ENCODE data around the gene HYDIN.

Gene HYDIN

DNA sequence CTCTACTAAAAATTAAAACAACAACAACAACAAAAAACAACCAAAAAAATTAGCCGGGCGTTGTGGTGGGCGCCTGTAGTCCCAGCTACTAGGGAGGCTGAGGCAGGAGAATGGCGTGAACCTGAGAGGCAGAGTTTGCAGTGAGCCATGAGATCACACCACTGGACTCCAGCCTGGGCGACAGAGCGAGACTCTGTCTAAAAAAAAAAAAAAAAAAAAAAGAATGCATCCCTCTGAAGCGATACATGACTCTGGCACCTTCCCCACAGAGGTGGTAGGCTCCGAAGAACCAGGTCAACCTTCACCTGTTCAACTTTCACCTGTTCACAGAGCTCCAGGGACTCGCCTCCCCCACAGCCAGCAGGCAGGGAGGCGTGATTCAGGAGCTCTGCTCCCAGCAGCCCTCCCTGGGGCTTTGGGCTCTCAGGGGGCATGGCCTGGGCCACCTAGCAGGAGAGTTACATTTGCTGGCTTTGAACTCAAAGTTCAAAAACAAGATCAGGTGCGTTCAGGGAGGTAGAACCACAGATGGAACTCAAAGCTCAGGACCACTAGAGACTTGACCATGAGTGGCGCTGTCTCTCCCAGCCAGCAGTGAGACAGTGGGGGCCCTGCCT is 435.1 kb downstream of the HYDIN start:
- Histone ChIP-seq H3K4me1 (ENCODE audit: control insufficient read depth in 1 of 2, insufficient read depth in 1 of 2, low read depth in 1 of 2, low read length in 1 of 2) (peaks cover 12 to 15% of the 10 kb centered on the region in 2 experiments), H3K9me3 (no peaks in the 10 kb centered on the region), H3K4me3 (ENCODE audit: low read depth in 1 of 2, low read length in 1 of 2) (no peak overlapping the region), H3K27me3 (no peaks in the 10 kb centered on the region), H3K36me3 (peaks cover 6% of the 10 kb centered on the region), H3K27ac (no peak overlapping the region)
- TF ChIP-seq CTCF (IDR thresholded peaks at IDR 0.05) = no peak

DNA sequence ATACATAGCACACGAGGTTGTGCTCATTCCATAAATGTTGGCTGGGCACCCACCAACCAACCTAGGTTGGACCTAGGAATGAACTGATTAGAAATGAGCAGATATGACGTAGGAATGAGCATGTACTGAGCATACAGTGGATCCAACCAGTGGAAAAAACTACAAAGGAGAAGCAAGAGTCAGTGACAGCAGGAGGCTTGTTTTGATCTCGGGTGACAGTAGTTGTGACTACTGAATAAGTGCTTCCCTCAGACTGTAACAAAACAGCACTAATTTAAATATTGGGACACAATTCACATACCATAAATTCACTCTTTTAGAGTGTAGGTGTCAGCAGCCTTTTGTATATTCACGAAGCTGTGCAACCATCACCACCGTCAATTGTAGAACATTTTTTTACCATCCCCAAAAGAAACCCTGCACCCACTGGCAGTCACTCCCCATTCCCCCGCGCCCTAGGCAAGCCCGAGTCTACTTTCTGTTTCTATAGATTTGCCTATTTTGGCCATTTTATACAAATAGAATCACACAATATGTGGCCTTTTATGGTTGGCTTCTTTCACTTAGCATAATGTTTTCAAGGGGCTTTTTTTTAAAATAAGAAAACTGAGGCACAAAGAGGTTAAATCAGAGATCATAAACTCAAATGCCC is 436.5 kb downstream of the HYDIN start:
- peaks cover 6% of the 10 kb centered on the region for H3K36me3 ChIP-seq
- no peak overlapping the region for H3K4me3 ChIP-seq (ENCODE audit: low read depth in 1 of 2, low read length in 1 of 2)
- H3K9me3 ChIP-seq = no peaks in the 10 kb centered on the region
- no peak for TF ChIP-seq CTCF (IDR thresholded peaks at IDR 0.05)
- H3K27me3 ChIP-seq = no peaks in the 10 kb centered on the region
- no peak overlapping the region for H3K27ac ChIP-seq
- H3K4me1 ChIP-seq (ENCODE audit: control insufficient read depth in 1 of 2, insufficient read depth in 1 of 2, low read depth in 1 of 2, low read length in 1 of 2) = peaks cover 5 to 8% of the 10 kb centered on the region in 2 experiments

- Histone ChIP-seq H3K27ac (no peak overlapping the region), H3K4me3 (ENCODE audit: low read depth in 1 of 2, low read length in 1 of 2) (no peak overlapping the region)
Measured at GRCh38 chr16:70790815-70791214, 439.7 kb downstream of the HYDIN start.

GRCh38 chr16:70789595-70790447 is 440.7 kb downstream of the HYDIN start:
- Histone ChIP-seq H3K36me3 (peaks cover 20% of the 10 kb centered on the region), H3K4me3 (ENCODE audit: low read depth in 1 of 2, low read length in 1 of 2) (no peak overlapping the region), H3K9me3 (no peaks in the 10 kb centered on the region), H3K27me3 (no peaks in the 10 kb centered on the region), H3K4me1 (ENCODE audit: control insufficient read depth in 1 of 2, insufficient read depth in 1 of 2, low read depth in 1 of 2, low read length in 1 of 2) (no peaks in the 10 kb centered on the region), H3K27ac (no peak overlapping the region)
- TF ChIP-seq CTCF (IDR thresholded peaks at IDR 0.05) = no peak

More at GRCh38 chr16:70790815-70791214, 439.7 kb downstream of the HYDIN start:
- Histone ChIP-seq H3K9me3 (no peaks in the 10 kb centered on the region), H3K4me1 (ENCODE audit: control insufficient read depth in 1 of 2, insufficient read depth in 1 of 2, low read depth in 1 of 2, low read length in 1 of 2) (no peaks in the 10 kb centered on the region), H3K36me3 (peaks cover 10% of the 10 kb centered on the region), H3K27me3 (no peaks in the 10 kb centered on the region)
- no peak for TF ChIP-seq CTCF (IDR thresholded peaks at IDR 0.05)

DNA sequence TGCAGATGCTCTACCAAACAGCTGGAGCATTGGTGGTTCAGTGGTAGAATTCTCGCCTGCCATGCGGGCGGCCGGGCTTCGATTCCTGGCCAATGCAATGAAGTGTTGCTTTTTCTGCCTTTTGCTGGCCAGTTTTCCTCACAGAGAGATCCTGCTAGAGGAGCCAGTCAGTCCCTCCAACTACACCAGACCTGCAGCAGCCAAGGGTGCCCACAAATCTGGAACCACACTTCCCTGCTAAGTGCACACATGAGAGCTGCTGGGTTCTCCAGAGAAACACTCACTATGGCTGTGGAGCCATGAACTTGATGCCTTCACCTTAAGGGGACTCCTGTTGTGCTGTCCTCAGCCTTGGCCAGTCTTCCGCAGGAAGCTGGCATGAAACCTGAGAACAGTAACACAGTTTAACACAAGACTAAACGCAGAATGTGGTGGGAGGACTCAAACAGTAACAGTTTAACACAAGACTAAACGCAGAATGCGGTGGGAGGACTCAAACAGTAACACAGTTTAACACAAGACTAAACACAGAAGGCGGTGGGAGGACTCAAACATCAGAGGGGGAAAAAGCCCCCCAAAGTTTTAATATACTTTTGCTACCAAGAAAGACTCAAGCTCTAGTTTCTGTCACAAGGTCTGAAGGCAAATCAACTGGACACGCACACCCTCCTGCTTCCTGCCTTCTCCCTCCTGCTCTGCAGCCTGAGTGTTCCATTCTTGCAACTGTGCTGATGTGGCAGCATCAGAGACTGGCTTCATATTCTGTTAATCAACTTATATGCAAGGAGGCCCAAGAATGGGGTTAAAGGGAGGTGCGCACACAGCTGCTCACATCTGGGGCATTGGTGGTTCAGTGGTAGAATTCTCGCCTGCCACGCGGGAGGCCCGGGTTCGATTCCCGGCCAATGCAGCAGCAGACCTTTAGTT is 441.6 kb downstream of the HYDIN start:
- Histone ChIP-seq H3K4me3 (ENCODE audit: low read depth in 1 of 2, low read length in 1 of 2) (no peak overlapping the region), H3K4me1 (ENCODE audit: control insufficient read depth in 1 of 2, insufficient read depth in 1 of 2, low read depth in 1 of 2, low read length in 1 of 2) (no peaks in the 10 kb centered on the region), H3K9me3 (no peaks in the 10 kb centered on the region), H3K27me3 (no peaks in the 10 kb centered on the region), H3K27ac (no peak overlapping the region), H3K36me3 (peaks cover 28% of the 10 kb centered on the region)
- no peak for TF ChIP-seq CTCF (IDR thresholded peaks at IDR 0.05)
